Brain microvascular endothelial cell (primary cell): Measurements from ENCODE around the gene STXBP5.
"Not testable (repeated sequence)": the region's sequence is repeated elsewhere in the genome, so short reads cannot be mapped to it uniquely, and the experiment has no call there.

ENCODE experiments used
- DNase-seq: peaks from one replicate; pipeline ENCODE4 v3.0.0-alpha.2; 2020
- H3K27ac ChIP-seq: fragments of 250-450 bp; sonication (Bioruptor Pico); 2 replicates; pipeline ENCODE4 v1.5.1; 2020; ENCODE audit warnings: mild to moderate bottlenecking, moderate library complexity
- H3K27me3 ChIP-seq: fragments of 250-450 bp; sonication (Bioruptor Pico); replicated peaks from 2 replicates; pipeline ENCODE4 v1.5.1; 2020; ENCODE audit warnings: mild to moderate bottlenecking
- H3K36me3 ChIP-seq: fragments of 250-450 bp; sonication (Bioruptor Pico); replicated peaks from 2 replicates; pipeline ENCODE4 v1.5.1; 2020; ENCODE audit warnings: mild to moderate bottlenecking
- H3K4me3 ChIP-seq: 2 replicates; pipeline ENCODE4 v1.5.1; 2011; ENCODE audit warnings: low read depth, mild to moderate bottlenecking, control low read depth, low read length, moderate library complexity
- CTCF ChIP-seq: IDR thresholded peaks from 2 replicates; pipeline ENCODE4 v1.5.1; 2011; ENCODE audit warnings: low read depth, mild to moderate bottlenecking, moderate library complexity, low read length, control low read depth, inconsistent platforms; ENCODE audit errors: missing control alignments
- in situ Hi-C: cut with HindIII; loops from 2 replicates; pipeline ENCODE4 v1.10.0; 2017; ENCODE audit warnings: low sequenced_read_pairs, low pct_ligation_motif_present

STXBP5 gene

GRCh38 chr6:147244832-147245231 lies 40.6 kb downstream of the STXBP5 start:
- TF ChIP-seq CTCF: no peak
- Histone ChIP-seq H3K36me3 (peaks cover 10% of the 10 kb centered on the region), H3K27me3 (no peaks in the 10 kb centered on the region), H3K4me3 (no peak overlapping the region), H3K27ac (no peak overlapping the region)
- DNase-seq: no peak
- in situ Hi-C loops: no loop called here

- H3K27me3 ChIP-seq: no peaks in the 10 kb centered on the region
- no peak overlapping the region for H3K27ac ChIP-seq
- H3K4me3 ChIP-seq: no peak overlapping the region
- peaks cover 10% of the 10 kb centered on the region for H3K36me3 ChIP-seq
- in situ Hi-C loops: no loop called here
- DNase-seq: no peak
- no peak for TF ChIP-seq CTCF
These were observed 41.5 kb downstream of the STXBP5 start for GRCh38 chr6:147245693-147246092.

GRCh38 chr6:147246853-147247635 lies 42.8 kb downstream of the STXBP5 start:
- H3K27ac ChIP-seq: no peak overlapping the region
- peaks cover 19% of the 10 kb centered on the region for H3K36me3 ChIP-seq
- H3K4me3 ChIP-seq: no peak overlapping the region
- no peak for DNase-seq
- no peaks in the 10 kb centered on the region for H3K27me3 ChIP-seq
- in situ Hi-C loops: no loop called here
- TF ChIP-seq CTCF: no peak

GRCh38 chr6:147248859-147249258 lies 44.6 kb downstream of the STXBP5 start:
- TF ChIP-seq CTCF: no peak
- Histone ChIP-seq H3K4me3 (no peak overlapping the region), H3K36me3 (peaks cover 24% of the 10 kb centered on the region), H3K27me3 (no peaks in the 10 kb centered on the region), H3K27ac (no peak overlapping the region)
- in situ Hi-C loops: no loop called here
- DNase-seq: no peak

GRCh38 chr6:147251072-147251471 lies 46.9 kb downstream of the STXBP5 start:
- H3K27ac ChIP-seq: no peak overlapping the region
- no peak for DNase-seq
- peaks cover 21% of the 10 kb centered on the region for H3K36me3 ChIP-seq
- no peaks in the 10 kb centered on the region for H3K27me3 ChIP-seq
- no peak overlapping the region for H3K4me3 ChIP-seq
- in situ Hi-C loops: no loop called here
- TF ChIP-seq CTCF: no peak

GRCh38 chr6:147254929-147255473 lies 50.8 kb downstream of the STXBP5 start:
- DNase-seq, H3K27ac ChIP-seq, H3K4me3 ChIP-seq, H3K27me3 ChIP-seq, in situ Hi-C loops: not testable (repeated sequence)
- peaks cover 21% of the 10 kb centered on the region for H3K36me3 ChIP-seq
